Effector memory CD4-positive, alpha-beta T cell (primary cell): Measurements from ENCODE around the gene DNASE1.
"Not testable (repeated sequence)": the region's sequence is repeated elsewhere in the genome, so short reads cannot be mapped to it uniquely, and the experiment has no call there.

Experiments
- DNase-seq, 3 donors: peaks; one replicate each; pipeline ENCODE4 v3.0.0-alpha.2; 2020
- H3K27ac ChIP-seq: 2 replicates; pipeline ENCODE4 v1.7.0; 2013; ENCODE audit warnings: mild to moderate bottlenecking, low read length, moderate library complexity; ENCODE audit not compliant: insufficient read depth, poor library complexity, severe bottlenecking
- H3K27me3 ChIP-seq: replicated peaks from 2 replicates; pipeline ENCODE4 v1.7.0; 2013; ENCODE audit warnings: mild to moderate bottlenecking, low read length; ENCODE audit not compliant: insufficient read depth, control insufficient read depth, poor library complexity, severe bottlenecking
- H3K36me3 ChIP-seq: 2 replicates; pipeline ENCODE4 v1.7.0; 2013; ENCODE audit warnings: mild to moderate bottlenecking, low read length, moderate library complexity; ENCODE audit not compliant: control insufficient read depth, insufficient read depth
- H3K4me1 ChIP-seq: 2 replicates; pipeline ENCODE4 v1.7.0; 2013; ENCODE audit warnings: low read length, mild to moderate bottlenecking; ENCODE audit not compliant: control insufficient read depth, insufficient read depth, poor library complexity, severe bottlenecking
- H3K4me3 ChIP-seq: 2 replicates; pipeline ENCODE4 v1.7.0; 2013; ENCODE audit warnings: low read length, low read depth, mild to moderate bottlenecking; ENCODE audit not compliant: insufficient read depth, poor library complexity, severe bottlenecking
- H3K9me3 ChIP-seq: 2 replicates; pipeline ENCODE4 v1.7.0; 2013; ENCODE audit warnings: mild to moderate bottlenecking, low read length, moderate library complexity; ENCODE audit not compliant: control insufficient read depth
- total RNA-seq, 3 donors: gene quantifications; one replicate each; lab custom pipeline; 2026; lab: John Stamatoyannopoulos, UW

The DNASE1 gene, protein sequence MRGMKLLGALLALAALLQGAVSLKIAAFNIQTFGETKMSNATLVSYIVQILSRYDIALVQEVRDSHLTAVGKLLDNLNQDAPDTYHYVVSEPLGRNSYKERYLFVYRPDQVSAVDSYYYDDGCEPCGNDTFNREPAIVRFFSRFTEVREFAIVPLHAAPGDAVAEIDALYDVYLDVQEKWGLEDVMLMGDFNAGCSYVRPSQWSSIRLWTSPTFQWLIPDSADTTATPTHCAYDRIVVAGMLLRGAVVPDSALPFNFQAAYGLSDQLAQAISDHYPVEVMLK
- total RNA-seq: 29.6 to 50.7 (median 39.0) reads per million in 3 donors

DNA sequence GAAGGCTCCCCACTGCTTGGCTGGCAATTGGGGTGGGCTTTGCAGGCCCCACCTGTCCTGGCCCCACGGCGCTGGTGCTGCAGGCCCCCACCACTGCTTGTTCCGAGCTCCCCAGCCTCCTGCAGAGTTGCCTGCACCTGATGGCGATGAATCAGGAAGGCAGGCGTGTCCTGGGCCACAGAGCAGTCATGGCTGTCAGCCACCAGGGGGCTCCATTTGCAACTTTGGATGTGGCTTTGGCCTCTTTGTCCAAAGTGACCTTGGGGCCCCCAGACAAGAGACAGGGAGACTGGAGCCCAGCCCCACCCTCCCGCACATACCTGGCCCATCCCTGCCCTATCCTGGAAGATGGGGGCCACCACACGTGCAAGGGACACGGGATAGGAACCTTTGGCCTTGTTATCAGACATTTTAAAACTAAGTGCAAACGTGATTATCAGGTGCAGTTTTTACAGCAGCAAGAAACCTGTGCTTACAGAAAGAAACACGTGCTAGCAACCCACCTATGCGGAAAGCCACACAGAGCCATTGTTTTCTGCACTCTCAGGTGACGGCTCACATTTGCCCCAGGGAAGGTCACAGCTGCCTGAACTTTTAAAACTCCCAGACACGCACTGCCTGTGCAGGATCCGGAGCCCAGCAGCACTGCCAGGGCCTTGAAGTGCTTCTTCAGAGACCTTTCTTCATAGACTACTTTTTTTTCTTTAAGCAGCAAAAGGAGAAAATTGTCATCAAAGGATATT lies at the start of gene DNASE1:
Gene DNASE1, plus strand, starts transcription at position 443 of the 743 bp plus-strand sequence. CDS start 683 bp downstream, outside the sequence.
- H3K27ac ChIP-seq: no peak within 1 kb of the TSS
- no peaks in the 10 kb centered on the region for H3K4me1 ChIP-seq
- no peak within 1 kb of the TSS for H3K4me3 ChIP-seq
- no peaks in the 10 kb centered on the region for H3K9me3 ChIP-seq
- DNase-seq: peak in 2 of 3 donors; percentile 11 to 30
- H3K36me3 ChIP-seq: peaks cover 29% of the 10 kb centered on the region
- H3K27me3 ChIP-seq: no peaks in the 10 kb centered on the region

DNA sequence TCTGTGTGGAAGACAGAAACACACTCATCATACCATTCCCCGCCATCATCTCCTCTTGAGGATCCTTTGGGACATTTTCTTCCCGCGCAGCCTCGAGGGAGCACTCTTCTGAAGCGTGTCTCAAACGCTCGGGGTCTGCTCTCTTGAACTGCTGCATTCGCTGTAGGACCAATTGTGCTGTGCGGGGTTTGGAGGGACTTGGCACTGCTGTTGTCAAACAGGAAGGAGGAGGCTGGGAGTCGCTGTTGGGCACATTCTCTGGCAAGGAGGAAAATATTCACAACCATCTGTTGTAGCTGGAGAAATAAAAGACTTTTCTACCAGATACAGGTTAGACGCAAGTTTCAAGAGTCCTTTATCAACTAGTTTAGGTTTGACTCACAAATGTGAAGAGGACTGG lies 48.0 kb upstream of the DNASE1 start:
- Histone ChIP-seq H3K4me3 (no peak overlapping the region), H3K27ac (no peak overlapping the region), H3K4me1 (peaks cover 9% of the 10 kb centered on the region), H3K9me3 (no peaks in the 10 kb centered on the region), H3K36me3 (no peaks in the 10 kb centered on the region), H3K27me3 (no peaks in the 10 kb centered on the region)
- no peak for DNase-seq

DNA sequence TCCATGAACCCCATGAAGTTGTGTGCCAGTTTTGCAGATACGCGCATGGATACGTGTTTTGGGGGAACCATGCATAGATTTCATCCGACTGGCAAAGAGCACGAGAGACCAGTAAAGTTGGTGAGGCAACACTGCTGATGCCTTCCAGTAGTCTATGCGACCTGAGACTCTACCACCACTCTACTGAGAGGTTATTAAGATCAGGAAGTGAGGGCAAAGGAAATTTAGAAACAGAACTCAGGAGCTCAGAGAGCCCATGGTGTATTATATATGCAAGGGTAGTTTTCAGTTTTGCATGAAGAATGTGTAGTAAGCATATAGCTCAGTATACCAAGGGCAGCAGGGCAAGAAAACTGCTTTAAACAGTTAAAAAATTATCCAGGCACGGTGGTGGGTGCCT lies 47.3 kb upstream of the DNASE1 start:
- peaks cover 9% of the 10 kb centered on the region for H3K4me1 ChIP-seq
- H3K27me3 ChIP-seq: no peaks in the 10 kb centered on the region
- no peak for DNase-seq
- no peak overlapping the region for H3K27ac ChIP-seq
- H3K9me3 ChIP-seq: no peaks in the 10 kb centered on the region
- H3K4me3 ChIP-seq: no peak overlapping the region
- no peaks in the 10 kb centered on the region for H3K36me3 ChIP-seq

DNA sequence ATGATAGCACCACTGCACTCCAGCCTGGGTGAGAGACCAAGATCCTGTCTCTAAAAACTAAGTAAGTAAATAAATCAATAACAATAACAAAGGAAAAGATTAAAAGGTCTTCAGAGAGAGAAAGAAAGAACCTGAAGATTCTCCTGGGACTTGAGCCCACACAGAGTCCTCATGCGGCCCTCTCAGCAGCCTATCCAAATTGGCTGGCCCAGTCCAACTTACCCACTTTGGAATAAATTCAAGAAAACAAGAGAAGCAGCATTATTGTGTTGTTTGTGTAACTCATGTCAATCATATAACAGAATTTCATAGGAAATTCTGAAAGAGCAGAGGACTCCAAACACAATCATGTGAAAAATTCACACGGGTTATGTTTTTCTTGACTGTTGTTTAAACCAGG lies 46.9 kb upstream of the DNASE1 start:
- DNase-seq: no peak
- H3K9me3 ChIP-seq: no peaks in the 10 kb centered on the region

DNA sequence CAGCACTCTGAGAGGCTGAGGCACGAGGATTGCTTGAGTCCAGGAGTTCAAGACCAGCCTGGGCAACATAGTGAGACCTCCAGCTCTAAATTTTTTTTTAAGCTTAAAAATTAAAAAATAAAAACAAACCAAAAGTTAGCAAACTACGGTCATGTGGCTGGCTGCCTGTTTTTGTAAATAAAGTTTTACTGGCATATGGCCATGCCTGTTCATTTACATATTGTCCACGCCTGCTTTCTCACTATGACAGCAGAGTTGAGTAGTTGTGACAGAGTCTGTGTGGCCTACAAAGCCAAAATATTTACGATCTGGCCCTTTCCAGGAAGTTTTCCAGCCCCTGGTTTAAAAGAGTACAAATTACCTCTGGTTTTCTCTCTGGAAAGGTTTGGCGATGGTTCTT lies 46.4 kb upstream of the DNASE1 start:
- Histone ChIP-seq H3K9me3 (no peaks in the 10 kb centered on the region), H3K4me3 (no peak overlapping the region), H3K27ac (no peak overlapping the region), H3K27me3 (no peaks in the 10 kb centered on the region), H3K36me3 (no peaks in the 10 kb centered on the region), H3K4me1 (peaks cover 16% of the 10 kb centered on the region)
- DNase-seq: no peak

More for the DNA sequence above, 46.9 kb upstream of the DNASE1 start:
- no peak overlapping the region for H3K27ac ChIP-seq
- H3K4me1 ChIP-seq: peaks cover 14% of the 10 kb centered on the region
- no peak overlapping the region for H3K4me3 ChIP-seq
- no peaks in the 10 kb centered on the region for H3K36me3 ChIP-seq
- no peaks in the 10 kb centered on the region for H3K27me3 ChIP-seq

DNA sequence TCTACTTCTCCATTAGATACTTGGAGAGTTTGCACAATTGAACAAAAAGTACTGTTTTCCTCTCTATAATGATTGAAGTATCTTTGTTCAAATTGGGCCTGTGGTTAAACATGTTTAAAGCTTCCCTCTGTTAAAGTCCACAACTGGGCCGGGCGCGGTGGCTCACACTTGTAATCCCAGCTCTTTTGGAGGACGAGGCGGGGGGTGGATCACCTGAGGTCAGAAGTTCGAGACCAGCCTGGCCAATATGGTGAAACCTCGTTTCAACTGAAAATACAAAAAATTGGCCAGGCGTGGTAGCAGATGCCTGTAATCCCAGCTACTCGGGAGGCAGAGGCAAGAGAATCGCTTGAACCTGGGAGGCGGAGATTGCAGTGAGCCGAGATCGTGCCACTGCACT lies 45.5 kb upstream of the DNASE1 start:
- not testable (repeated sequence) for H3K36me3 ChIP-seq, H3K9me3 ChIP-seq, H3K27ac ChIP-seq, H3K27me3 ChIP-seq, H3K4me3 ChIP-seq, DNase-seq
- H3K4me1 ChIP-seq: peaks cover 16% of the 10 kb centered on the region

DNA sequence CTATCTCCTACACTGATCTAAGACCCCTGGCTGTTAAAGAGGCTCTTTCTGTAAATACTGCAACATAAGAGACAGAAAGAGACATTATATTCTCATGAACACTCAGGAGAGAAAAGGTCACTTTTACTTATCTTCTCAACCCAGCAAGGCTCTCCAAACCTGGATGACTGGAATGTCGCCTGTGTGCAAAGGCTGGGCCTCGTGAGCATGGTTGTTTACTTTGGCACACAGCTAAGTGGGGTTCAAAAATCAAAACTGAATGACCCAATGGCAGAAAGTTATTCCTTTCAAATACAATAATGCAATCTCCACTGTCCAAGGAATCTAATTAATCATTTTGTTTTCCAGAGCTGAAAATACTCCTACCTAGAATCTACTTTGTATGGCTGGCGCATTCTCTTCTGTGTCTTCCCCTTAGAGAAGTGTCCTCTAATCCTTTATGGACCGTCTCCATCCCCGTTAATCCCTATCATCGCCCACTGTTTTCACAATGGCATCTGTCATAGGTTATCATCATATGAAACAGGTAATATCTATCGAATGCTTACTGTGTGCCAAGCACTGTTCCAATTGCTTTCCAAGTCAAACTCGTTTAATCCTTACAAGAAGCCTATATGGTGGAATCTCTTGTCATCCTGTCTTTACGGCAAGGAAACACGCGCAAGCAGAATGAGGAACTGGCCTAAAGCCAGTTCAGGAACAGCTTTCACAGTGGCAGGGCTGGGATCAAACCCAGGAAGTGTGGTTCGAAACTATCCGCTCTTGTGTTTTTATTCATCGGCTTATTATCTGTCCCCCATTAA lies 44.4 kb upstream of the DNASE1 start:
- Histone ChIP-seq H3K4me3 (no peak overlapping the region), H3K36me3 (peaks cover under 1% of the 10 kb centered on the region)

DNA sequence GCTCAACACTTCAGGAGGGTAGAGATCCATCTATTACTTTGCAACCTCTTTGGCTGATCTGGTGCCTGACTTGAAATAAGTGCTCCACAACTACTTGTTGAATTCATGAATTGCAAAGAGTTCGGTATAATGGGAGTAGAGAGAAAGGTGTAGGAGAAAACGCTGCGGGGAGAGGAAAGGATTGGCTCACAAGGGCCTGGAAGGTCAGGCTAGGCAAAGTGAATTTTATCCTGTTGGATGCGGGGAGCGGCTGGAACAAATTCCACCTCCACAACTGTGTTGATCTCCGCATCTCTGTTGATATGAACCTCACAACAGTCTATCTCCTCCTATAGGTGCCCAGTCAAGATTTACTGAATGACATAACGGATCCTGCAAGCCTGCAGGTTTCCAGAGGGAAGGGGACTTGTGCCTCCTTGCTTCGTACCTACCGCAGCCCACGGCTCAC lies 43.8 kb upstream of the DNASE1 start:
- Histone ChIP-seq H3K27me3 (no peaks in the 10 kb centered on the region), H3K36me3 (peaks cover 5% of the 10 kb centered on the region), H3K27ac (peak overlapping the region; percentile 83), H3K4me1 (peaks cover 16% of the 10 kb centered on the region), H3K4me3 (peak overlapping the region; percentile 96), H3K9me3 (no peaks in the 10 kb centered on the region)
- DNase-seq: no peak

More for the DNA sequence above, 44.4 kb upstream of the DNASE1 start:
- Histone ChIP-seq H3K27me3 (no peaks in the 10 kb centered on the region), H3K27ac (no peak overlapping the region), H3K4me1 (peaks cover 16% of the 10 kb centered on the region), H3K9me3 (no peaks in the 10 kb centered on the region)
- DNase-seq: no peak

DNA sequence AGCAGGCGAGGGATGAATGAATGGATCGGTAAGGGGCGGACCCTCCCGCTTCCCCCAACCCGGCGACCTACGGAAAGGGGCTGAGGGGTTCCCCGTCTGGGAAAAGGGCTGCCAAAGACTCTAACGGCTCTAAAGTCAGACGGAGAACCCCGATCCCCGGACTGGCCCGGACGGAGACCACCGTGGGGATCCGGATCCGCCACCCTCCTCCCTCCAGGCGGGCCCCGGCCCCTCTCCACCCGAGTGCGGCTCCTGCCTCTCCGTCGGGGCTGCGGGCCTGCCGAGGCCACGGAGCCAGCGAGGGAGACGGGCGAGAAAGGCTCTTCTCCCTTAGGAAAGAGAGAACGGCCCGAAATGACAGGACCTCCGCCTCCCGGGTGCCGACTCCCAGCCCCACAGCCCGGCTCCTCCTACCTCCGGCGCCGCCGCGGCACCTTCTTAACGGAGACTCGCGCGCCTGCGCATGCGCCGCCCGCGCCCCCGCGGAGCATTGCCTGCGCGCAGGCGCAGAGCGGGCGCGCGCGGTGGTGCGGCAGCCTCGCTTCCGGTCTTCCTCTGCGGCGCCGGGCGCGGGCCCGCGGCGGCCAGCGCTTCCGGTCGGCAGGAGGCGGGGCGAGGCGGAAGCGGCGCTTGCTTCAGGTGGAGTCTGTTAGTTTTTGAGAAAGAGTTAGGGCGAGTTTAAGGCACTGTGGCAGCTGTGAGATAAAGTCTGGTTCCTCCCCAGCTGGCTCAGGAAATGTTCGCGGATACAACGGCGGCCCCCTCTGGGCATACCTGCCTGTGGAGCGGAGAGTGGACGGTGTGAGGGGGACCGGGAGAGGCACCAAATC lies 43.1 kb upstream of the DNASE1 start, which contains the start of gene SLX4:
Gene SLX4, minus strand, starts transcription at position 461 of the 830 bp plus-strand sequence. CDS start 2,642 bp downstream, outside the sequence.
- no peaks in the 10 kb centered on the region for H3K9me3 ChIP-seq
- peak; percentile 86 to 87 (median 86) for DNase-seq
- H3K27ac ChIP-seq: peak within 1 kb of the TSS; percentile 83
- no peaks in the 10 kb centered on the region for H3K27me3 ChIP-seq
- peaks cover 16% of the 10 kb centered on the region for H3K4me1 ChIP-seq
- peak within 1 kb of the TSS; percentile 96 for H3K4me3 ChIP-seq
- H3K36me3 ChIP-seq: peaks cover 5% of the 10 kb centered on the region
